ENCODE results near the gene THADA. TPM values are rescaled to one million over a fixed set of nuclear protein-coding genes. Genes with fewer than 3 reads are reported as not detected.
A peak's percentile ranks its signal among the peaks of the same experiment; 100 is the strongest.
"Not testable (repeated sequence)": the region's sequence is repeated elsewhere in the genome, so short reads cannot be mapped to it uniquely, and the experiment has no call there.

The THADA gene
- total RNA-seq, 1 experiment from 2014 or later, result 37.4 TPM

GRCh38 chr2:43300781-43301583, 294.9 kb downstream of the THADA start:
- Histone ChIP-seq H3K36me3 (no peaks in the 10 kb centered on the region), H3K4me3 (no peak overlapping the region), H3K27me3 (no peaks in the 10 kb centered on the region), H3K9me3 (no peaks in the 10 kb centered on the region)
- peak; percentile 69 for DNase-seq

DNA sequence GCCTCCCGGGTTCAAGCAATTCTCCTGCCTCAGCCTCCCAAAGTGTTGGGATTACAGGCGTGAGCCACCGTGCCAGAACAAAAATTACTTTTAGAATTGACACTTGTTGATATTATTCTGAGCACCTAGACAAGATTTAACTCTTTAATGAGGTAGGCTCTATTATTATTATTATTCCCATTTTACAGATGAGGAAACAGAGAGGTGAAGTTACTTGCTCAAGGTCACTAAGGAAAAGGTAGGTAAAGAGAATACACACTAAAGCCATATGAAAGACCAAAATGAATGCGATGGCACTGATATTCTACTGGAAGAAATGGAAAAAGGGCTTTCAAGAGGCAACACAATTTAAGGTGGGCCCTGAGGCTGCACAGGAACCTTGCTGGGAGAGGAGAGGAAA, 295.6 kb downstream of the THADA start:
- Histone ChIP-seq H3K27me3 (no peaks in the 10 kb centered on the region), H3K36me3 (no peaks in the 10 kb centered on the region), H3K9me3 (no peaks in the 10 kb centered on the region), H3K4me3 (no peak overlapping the region)
- no peak for DNase-seq

GRCh38 chr2:43298500-43298899, 297.3 kb downstream of the THADA start:
- Histone ChIP-seq H3K9me3 (no peaks in the 10 kb centered on the region), H3K27me3 (no peaks in the 10 kb centered on the region), H3K4me3 (no peak overlapping the region), H3K36me3 (no peaks in the 10 kb centered on the region)
- DNase-seq, result no peak

- H3K9me3 ChIP-seq, DNase-seq, H3K4me3 ChIP-seq, H3K27me3 ChIP-seq, H3K36me3 ChIP-seq: not testable (repeated sequence)
Observed at GRCh38 chr2:43297740-43298139, 298.1 kb downstream of the THADA start.

DNA sequence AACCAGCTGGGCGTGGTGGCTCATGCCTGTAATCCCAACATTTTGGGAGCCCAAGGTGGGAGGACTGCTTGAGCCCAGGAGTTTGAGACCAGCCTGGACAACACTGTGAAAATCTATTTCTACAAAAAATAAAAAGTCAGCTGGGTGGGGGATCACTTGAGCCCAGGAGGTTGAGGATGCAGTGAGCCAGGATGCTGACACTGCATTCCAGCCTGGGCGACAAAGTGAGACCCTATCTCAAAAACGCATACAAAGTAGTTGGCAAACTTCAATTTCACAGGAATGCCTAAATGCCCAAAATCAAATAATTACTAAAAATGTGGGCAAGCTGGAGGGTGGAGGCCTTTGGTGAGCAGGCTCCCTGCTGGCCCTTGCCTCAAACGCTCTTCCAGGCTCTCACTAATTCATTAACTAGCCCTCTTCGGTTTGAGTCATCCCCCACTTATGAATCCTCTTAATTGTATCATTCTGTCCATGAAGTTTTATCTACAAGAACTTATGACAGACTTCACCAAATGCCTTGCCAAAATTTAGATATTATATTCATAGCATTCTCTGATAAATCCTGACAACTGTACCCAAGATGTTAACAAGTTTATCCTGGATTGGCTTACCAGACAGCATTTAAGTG, 300.8 kb downstream of the THADA start:
- no peaks in the 10 kb centered on the region; the same call in 1 of the 2 replicates for H3K9me3 ChIP-seq
- no peaks in the 10 kb centered on the region for H3K27me3 ChIP-seq
- DNase-seq, result no peak
- H3K36me3 ChIP-seq, result peaks cover 18% of the 10 kb centered on the region
- no peak overlapping the region for H3K4me3 ChIP-seq

GRCh38 chr2:43293744-43294695, 301.8 kb downstream of the THADA start:
- H3K36me3 ChIP-seq, result peaks cover 18% of the 10 kb centered on the region
- DNase-seq, result peak; percentile 55
- no peaks in the 10 kb centered on the region for H3K27me3 ChIP-seq
- H3K4me3 ChIP-seq, result no peak overlapping the region
- H3K9me3 ChIP-seq, result no peaks in the 10 kb centered on the region; the same call in 1 of the 2 replicates

DNA sequence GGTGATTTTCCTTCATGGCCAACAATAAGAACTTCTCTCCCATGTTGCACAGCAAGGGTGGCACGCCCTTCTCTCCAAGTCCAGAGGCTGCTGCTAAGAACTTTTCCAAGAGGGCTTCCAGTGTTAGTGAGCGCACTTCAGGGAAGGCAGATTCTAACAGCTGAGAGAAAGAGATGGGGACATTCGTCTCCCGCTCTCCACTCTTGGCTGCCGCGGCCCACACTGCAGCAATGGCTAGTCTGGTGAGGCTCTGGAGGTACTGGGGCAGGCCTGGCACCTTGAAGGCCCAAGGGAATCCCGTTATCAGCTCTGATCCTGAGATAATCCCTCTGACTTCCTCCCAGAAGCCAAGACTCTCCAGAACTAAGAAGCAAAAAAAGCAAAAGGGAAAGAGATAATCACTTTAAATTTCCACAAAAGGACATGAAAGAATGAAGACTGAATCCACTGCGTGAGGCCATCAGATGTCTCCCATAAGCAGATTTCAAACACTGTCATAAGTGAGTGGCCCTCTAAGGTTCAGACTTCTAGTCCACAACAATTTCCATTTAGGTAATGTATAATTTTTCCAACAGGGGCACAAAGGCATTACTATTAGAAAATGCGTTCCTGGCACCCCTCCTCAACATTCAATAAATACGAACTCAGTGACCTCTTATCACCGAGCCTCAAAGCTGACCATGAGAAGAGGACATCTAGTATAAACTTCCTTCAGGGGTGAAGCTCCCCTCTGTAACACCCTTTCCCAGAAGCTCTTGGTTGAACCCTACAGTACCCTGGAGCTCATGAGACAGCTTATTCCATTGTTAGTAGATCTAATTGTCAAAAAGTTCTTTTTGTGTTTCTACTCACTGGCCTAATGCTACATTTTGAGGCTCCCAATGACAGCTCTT, 302.7 kb downstream of the THADA start:
- H3K27me3 ChIP-seq, result no peaks in the 10 kb centered on the region
- H3K4me3 ChIP-seq, result no peak overlapping the region
- no peak for DNase-seq
- peaks cover 18% of the 10 kb centered on the region for H3K36me3 ChIP-seq
- H3K9me3 ChIP-seq, result no peaks in the 10 kb centered on the region; the same call in 1 of the 2 replicates

DNA sequence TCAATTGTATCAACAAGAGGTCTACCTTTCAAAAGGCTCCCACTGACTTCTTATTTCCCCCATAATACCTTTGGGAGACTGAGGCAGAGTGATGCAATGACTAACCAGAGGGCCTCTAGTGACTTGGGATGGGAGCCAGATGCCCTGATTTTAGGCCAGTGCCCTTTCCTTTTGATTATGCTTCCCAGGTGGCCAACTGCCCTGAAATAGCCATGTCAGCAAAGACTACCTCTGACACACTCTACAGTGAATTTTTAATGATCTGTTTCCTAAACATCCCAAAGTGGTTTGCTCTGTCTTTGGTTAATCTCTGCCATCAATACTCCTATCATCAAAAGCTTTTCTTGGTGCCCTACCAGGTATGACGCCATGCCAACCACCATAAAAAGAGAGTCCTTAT, 303.5 kb downstream of the THADA start:
- DNase-seq, result no peak
- H3K9me3 ChIP-seq, result no peaks in the 10 kb centered on the region; the same call in 1 of the 2 replicates
- peaks cover 20% of the 10 kb centered on the region for H3K36me3 ChIP-seq
- H3K27me3 ChIP-seq, result no peaks in the 10 kb centered on the region
- H3K4me3 ChIP-seq, result no peak overlapping the region

- no peak for DNase-seq
- H3K4me3 ChIP-seq, result no peak overlapping the region
- peaks cover 46% of the 10 kb centered on the region for H3K36me3 ChIP-seq
- peaks cover 10% of the 10 kb centered on the region for H3K9me3 ChIP-seq
- no peaks in the 10 kb centered on the region for H3K27me3 ChIP-seq
Observed at GRCh38 chr2:43289331-43289730, 306.5 kb downstream of the THADA start.

GRCh38 chr2:43288417-43289305, 307.2 kb downstream of the THADA start:
- no peaks in the 10 kb centered on the region for H3K27me3 ChIP-seq
- peaks cover 50% of the 10 kb centered on the region for H3K36me3 ChIP-seq
- no peak overlapping the region for H3K4me3 ChIP-seq
- H3K9me3 ChIP-seq, result peaks cover 10% of the 10 kb centered on the region
- no peak for DNase-seq

DNA sequence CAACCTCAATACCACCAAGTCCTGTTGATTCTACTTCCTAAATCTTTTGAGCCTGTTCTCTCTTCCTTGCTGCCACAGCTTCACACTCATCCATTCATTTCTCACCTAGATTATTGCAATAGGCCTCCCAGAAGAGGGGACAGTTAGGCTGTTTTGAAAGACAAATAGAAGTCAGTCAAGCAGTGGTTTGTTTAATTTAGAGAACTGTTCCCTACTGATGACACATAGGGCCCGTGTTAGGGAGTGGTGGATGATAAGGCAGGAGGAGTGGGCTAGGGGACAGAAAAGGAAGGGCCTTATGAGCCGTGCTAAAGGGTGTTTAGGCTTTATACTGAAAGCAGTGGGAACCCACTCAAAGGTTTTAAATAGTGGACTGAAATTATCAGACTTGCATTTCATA, 309.9 kb downstream of the THADA start:
- H3K36me3 ChIP-seq, result peaks cover 49% of the 10 kb centered on the region
- H3K4me3 ChIP-seq, result no peak overlapping the region
- peaks cover 10% of the 10 kb centered on the region for H3K9me3 ChIP-seq
- no peak for DNase-seq
- H3K27me3 ChIP-seq, result no peaks in the 10 kb centered on the region

- H3K27me3 ChIP-seq, result no peaks in the 10 kb centered on the region
- H3K4me3 ChIP-seq, result no peak overlapping the region
- H3K36me3 ChIP-seq, result peaks cover 48% of the 10 kb centered on the region
- H3K9me3 ChIP-seq, result peaks cover 10% of the 10 kb centered on the region
- DNase-seq, result no peak
Observed at GRCh38 chr2:43284967-43285366, 310.9 kb downstream of the THADA start.

- Histone ChIP-seq H3K9me3 (peaks cover 10% of the 10 kb centered on the region), H3K36me3 (peaks cover 48% of the 10 kb centered on the region)
- not testable (repeated sequence) for DNase-seq, H3K27me3 ChIP-seq, H3K4me3 ChIP-seq
Observed at GRCh38 chr2:43284347-43284746, 311.5 kb downstream of the THADA start.

DNA sequence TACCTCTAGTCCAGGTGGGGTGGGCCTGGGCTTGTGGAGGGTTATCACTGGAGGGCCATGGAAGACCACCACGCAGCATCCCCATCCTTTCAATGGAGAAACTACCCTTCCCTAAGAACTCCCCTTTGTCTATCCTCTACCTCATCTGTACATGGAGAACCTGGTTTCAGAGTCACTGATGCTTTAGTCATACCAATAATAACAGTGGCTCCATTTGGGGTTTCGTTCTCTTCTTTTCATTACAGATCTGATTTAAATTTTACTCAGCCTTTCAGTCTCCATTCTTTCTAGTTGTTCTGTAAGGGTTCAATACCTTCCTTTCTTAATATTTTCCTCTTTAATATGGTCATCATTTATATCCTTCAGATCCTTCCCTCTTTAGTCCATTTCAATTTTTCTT, 314.8 kb downstream of the THADA start:
- no peak for DNase-seq
- peaks cover 10% of the 10 kb centered on the region for H3K9me3 ChIP-seq
- no peak overlapping the region for H3K4me3 ChIP-seq
- H3K27me3 ChIP-seq, result no peaks in the 10 kb centered on the region
- H3K36me3 ChIP-seq, result peaks cover 36% of the 10 kb centered on the region

GRCh38 chr2:43279317-43279840, 316.5 kb downstream of the THADA start:
- Histone ChIP-seq H3K27me3 (no peaks in the 10 kb centered on the region), H3K4me3 (no peak overlapping the region), H3K9me3 (no peaks in the 10 kb centered on the region; the same call in 1 of the 2 replicates), H3K36me3 (peaks cover 20% of the 10 kb centered on the region)
- no peak for DNase-seq

Data from MG63 (cell line).